ENCODE measurements around the gene RBM15.

The RBM15 gene

DNA sequence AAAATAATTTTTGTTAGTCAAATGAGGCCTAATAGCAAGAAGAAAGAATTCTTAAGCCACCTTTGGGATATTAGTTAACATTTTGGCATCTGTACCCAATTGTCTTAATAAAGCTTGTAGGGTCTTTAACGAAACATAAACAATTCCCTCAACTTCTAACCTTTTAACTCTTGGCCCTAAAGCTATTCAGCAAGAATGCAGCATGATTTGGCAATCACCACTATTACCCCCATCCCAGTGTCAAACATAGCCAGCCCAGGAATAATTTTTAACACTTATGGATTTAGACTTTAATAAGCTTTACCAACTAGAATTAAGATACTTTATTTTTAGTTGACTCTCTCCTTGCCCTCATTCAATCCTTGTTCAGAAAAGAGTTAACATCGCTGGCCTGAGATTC lies 54.1 kb downstream of the RBM15 start:
- DNase-seq (ENCODE audit: extremely low read depth, low read depth): no peak
- no peak overlapping the region for H3K4me3 ChIP-seq (replicated peaks; ENCODE audit: low read depth, low read length)
- TF ChIP-seq, protein P1, sequence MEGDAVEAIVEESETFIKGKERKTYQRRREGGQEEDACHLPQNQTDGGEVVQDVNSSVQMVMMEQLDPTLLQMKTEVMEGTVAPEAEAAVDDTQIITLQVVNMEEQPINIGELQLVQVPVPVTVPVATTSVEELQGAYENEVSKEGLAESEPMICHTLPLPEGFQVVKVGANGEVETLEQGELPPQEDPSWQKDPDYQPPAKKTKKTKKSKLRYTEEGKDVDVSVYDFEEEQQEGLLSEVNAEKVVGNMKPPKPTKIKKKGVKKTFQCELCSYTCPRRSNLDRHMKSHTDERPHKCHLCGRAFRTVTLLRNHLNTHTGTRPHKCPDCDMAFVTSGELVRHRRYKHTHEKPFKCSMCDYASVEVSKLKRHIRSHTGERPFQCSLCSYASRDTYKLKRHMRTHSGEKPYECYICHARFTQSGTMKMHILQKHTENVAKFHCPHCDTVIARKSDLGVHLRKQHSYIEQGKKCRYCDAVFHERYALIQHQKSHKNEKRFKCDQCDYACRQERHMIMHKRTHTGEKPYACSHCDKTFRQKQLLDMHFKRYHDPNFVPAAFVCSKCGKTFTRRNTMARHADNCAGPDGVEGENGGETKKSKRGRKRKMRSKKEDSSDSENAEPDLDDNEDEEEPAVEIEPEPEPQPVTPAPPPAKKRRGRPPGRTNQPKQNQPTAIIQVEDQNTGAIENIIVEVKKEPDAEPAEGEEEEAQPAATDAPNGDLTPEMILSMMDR (IDR thresholded peaks at IDR 0.05; ENCODE audit: low read depth, low read length, missing control alignments): no peak

GRCh38 chr1:110393691-110394492 lies 54.7 kb downstream of the RBM15 start:
- peak; percentile 43 for DNase-seq (ENCODE audit: extremely low read depth, low read depth)
- H3K4me3 ChIP-seq (replicated peaks; ENCODE audit: low read depth, low read length): no peak overlapping the region
- TF ChIP-seq, protein P1 (IDR thresholded peaks at IDR 0.05; ENCODE audit: low read depth, low read length, missing control alignments): no peak

DNA sequence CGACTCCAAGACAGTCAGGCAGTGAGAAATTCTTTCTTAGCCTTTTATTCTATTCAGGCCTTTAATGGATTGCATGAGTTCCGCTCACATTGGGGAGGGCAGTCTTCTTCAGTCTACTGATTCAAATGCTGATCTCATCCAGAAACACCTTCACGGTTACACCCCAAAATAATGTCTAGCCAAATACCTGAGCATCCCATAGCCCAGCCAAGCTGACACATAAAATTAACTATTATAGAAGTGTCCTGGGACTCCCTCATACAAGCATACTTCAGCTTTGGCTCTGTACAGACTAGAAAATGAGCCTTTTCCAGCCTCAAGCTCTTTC lies 55.3 kb downstream of the RBM15 start:
- no peak for DNase-seq (ENCODE audit: extremely low read depth, low read depth)
- TF ChIP-seq, protein P1 (IDR thresholded peaks at IDR 0.05; ENCODE audit: low read depth, low read length, missing control alignments): no peak
- H3K4me3 ChIP-seq (replicated peaks; ENCODE audit: low read depth, low read length): no peak overlapping the region
